Measurements from ENCODE around the gene ALDH1L1.

DNA sequence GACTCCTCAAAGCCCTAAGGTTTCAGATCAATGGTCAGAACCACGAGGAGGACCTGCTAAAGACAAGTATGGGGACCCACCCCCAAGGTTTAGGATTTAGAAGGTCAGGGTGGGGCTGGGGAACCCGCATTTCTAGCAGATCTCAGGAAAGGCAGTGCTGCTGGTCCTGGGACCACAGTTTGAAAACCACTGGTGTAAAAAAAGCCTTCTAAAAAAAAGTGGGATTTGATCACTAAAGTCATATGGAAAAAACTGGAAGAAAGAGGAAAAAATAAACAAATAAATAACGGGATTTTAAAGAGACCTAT lies 97.3 kb downstream of the ALDH1L1 start:
- no peak for TF ChIP-seq ARID2 (IDR thresholded peaks at IDR 0.05)
- TF ChIP-seq, protein P1, sequence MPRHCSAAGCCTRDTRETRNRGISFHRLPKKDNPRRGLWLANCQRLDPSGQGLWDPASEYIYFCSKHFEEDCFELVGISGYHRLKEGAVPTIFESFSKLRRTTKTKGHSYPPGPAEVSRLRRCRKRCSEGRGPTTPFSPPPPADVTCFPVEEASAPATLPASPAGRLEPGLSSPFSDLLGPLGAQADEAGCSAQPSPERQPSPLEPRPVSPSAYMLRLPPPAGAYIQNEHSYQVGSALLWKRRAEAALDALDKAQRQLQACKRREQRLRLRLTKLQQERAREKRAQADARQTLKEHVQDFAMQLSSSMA (CRISPR knock-in tag; IDR thresholded peaks at IDR 0.05), result no peak
- no peak for TF ChIP-seq FOXA1 (IDR thresholded peaks at IDR 0.05; ENCODE audit: borderline replicate concordance)
- TF ChIP-seq CTCF (IDR thresholded peaks at IDR 0.05 in 2 of 3, conservative IDR thresholded peaks at IDR 0.05 in 1 of 3; ENCODE audit: insufficient read depth in 2 of 3, low read depth in 1 of 3, low read length in 3 of 3), result no peak
- TF ChIP-seq PURB (CRISPR knock-in tag; IDR thresholded peaks at IDR 0.05; ENCODE audit: low read depth), result no peak
- TF ChIP-seq NFE2 (IDR thresholded peaks at IDR 0.05; ENCODE audit: low read depth), result no peak
- no peak for TF ChIP-seq HIVEP1 (CRISPR knock-in tag; IDR thresholded peaks at IDR 0.05)
- no peak for TF ChIP-seq CBX5 (IDR thresholded peaks at IDR 0.05; ENCODE audit: borderline replicate concordance, low read depth)
